ENCODE data around the gene TRIP13. TPM values are rescaled to one million over a fixed set of nuclear protein-coding genes. Genes with fewer than 3 reads are reported as not detected.

Gene TRIP13
- total RNA-seq, 6 experiments from 2014 or later: 0.15 to 3.2 (median 0.70) TPM

GRCh38 chr5:909086-909485 is 16.4 kb downstream of the TRIP13 start:
- WGBS (ENCODE audit: insufficient coverage, low coverage, low lambda C conversion rate, missing lambda C conversion rate): 80% methylated on average over 3 of the region's 8 CpGs
- TF ChIP-seq POLR2A (IDR thresholded peaks at IDR 0.05): no peak
- DNase-seq (no peak), ATAC-seq (no peak)
- no peaks in the 10 kb centered on the region for H3K4me1 ChIP-seq
- H3K27me3 ChIP-seq: no peaks in the 10 kb centered on the region
- no peak overlapping the region for H3K27ac ChIP-seq
- H3K9me3 ChIP-seq: no peaks in the 10 kb centered on the region
- intact Hi-C loops (cut with DNase I): loop anchor here in 1 of 2 donors (5.0 kb wide), 1 partner anchor 237 kb away; no protein-coding TSS in a partner anchor
- H3K36me3 ChIP-seq: no peaks in the 10 kb centered on the region
- no peak overlapping the region for H3K4me3 ChIP-seq

- DNase-seq (peak in 1 of 3 donors; percentile 43), ATAC-seq (no peak)
- 91% methylated on average over 11 of the region's 18 CpGs for WGBS (ENCODE audit: insufficient coverage, low coverage, low lambda C conversion rate, missing lambda C conversion rate)
- intact Hi-C loops (cut with DNase I): loop anchor here in 1 of 2 donors (5.0 kb wide), 1 partner anchor 238 kb away; no protein-coding TSS in a partner anchor
- H3K9me3 ChIP-seq: no peaks in the 10 kb centered on the region
- no peak overlapping the region for H3K4me3 ChIP-seq
- H3K36me3 ChIP-seq: no peaks in the 10 kb centered on the region
- H3K4me1 ChIP-seq: no peaks in the 10 kb centered on the region
- TF ChIP-seq POLR2A (IDR thresholded peaks at IDR 0.05): no peak
- TF ChIP-seq CTCF (IDR thresholded peaks at IDR 0.05): no peak
- H3K27me3 ChIP-seq: no peaks in the 10 kb centered on the region
- H3K27ac ChIP-seq: no peak overlapping the region
Measured at GRCh38 chr5:909994-910768, 17.5 kb downstream of the TRIP13 start.

GRCh38 chr5:910769-911160 is 18.1 kb downstream of the TRIP13 start:
- 100% methylated on average over 1 of the region's 7 CpGs for WGBS (ENCODE audit: insufficient coverage, low coverage, low lambda C conversion rate, missing lambda C conversion rate)
- DNase-seq (no peak), ATAC-seq (no peak)
- Histone ChIP-seq H3K4me1 (no peaks in the 10 kb centered on the region), H3K9me3 (no peaks in the 10 kb centered on the region), H3K27me3 (no peaks in the 10 kb centered on the region), H3K36me3 (no peaks in the 10 kb centered on the region), H3K27ac (no peak overlapping the region), H3K4me3 (no peak overlapping the region)
- no peak for TF ChIP-seq POLR2A (IDR thresholded peaks at IDR 0.05)
- no peak for TF ChIP-seq CTCF (IDR thresholded peaks at IDR 0.05)
- intact Hi-C loops (cut with DNase I): no loop called here

- H3K27ac ChIP-seq: no peak overlapping the region
- TF ChIP-seq CTCF (IDR thresholded peaks at IDR 0.05): no peak
- ATAC-seq (no peak), DNase-seq (no peak)
- H3K4me1 ChIP-seq: no peaks in the 10 kb centered on the region
- H3K9me3 ChIP-seq: no peaks in the 10 kb centered on the region
- 88% methylated on average over 10 of the region's 11 CpGs for WGBS (ENCODE audit: insufficient coverage, low coverage, low lambda C conversion rate, missing lambda C conversion rate)
- no peaks in the 10 kb centered on the region for H3K36me3 ChIP-seq
- no peak overlapping the region for H3K4me3 ChIP-seq
- no peaks in the 10 kb centered on the region for H3K27me3 ChIP-seq
- intact Hi-C loops (cut with DNase I): no loop called here
Measured at GRCh38 chr5:911601-912000, 18.9 kb downstream of the TRIP13 start.

GRCh38 chr5:912280-913091 is 19.8 kb downstream of the TRIP13 start:
- no peaks in the 10 kb centered on the region for H3K27me3 ChIP-seq
- H3K4me3 ChIP-seq: no peak overlapping the region
- ATAC-seq (peak in 1 of 4 donors; percentile 36), DNase-seq (no peak)
- WGBS (ENCODE audit: insufficient coverage, low coverage, low lambda C conversion rate, missing lambda C conversion rate): 98% methylated on average over 15 of the region's 44 CpGs
- TF ChIP-seq CTCF (IDR thresholded peaks at IDR 0.05) (no peak), POLR2A (IDR thresholded peaks at IDR 0.05) (no peak)
- H3K9me3 ChIP-seq: no peaks in the 10 kb centered on the region
- no peaks in the 10 kb centered on the region for H3K36me3 ChIP-seq
- no peaks in the 10 kb centered on the region for H3K4me1 ChIP-seq
- no peak overlapping the region for H3K27ac ChIP-seq
- intact Hi-C loops (cut with DNase I): no loop called here

Data from right lobe of liver (tissue), 6 donors.